Right atrium auricular region (tissue), 2 donors: ENCODE measurements around the gene B3GNT3. TPM values are rescaled to one million over a fixed set of nuclear protein-coding genes. Genes with fewer than 3 reads are reported as not detected.
A peak's percentile ranks its signal among the peaks of the same experiment; 100 is the strongest.

Experiments
- DNase-seq: peaks from one replicate; pipeline ENCODE4 v3.0.0-alpha.2; 2019; ENCODE audit warnings: low spot score
- H3K27ac ChIP-seq, 2 donors: fragments of 200-600 bp; sonication (generic); 1 replicate in 1 of 2; 2 replicates in 1 of 2; pipeline ENCODE4 v1.5.1; 2016 to 2019
- H3K27me3 ChIP-seq, 2 donors: fragments of 200-600 bp; sonication (generic); one replicate each; pipeline versions ENCODE4 v1.5.1 to v1.6.0; 2017 to 2019
- H3K36me3 ChIP-seq: fragments of 200-600 bp; sonication (generic); one replicate; pipeline ENCODE4 v1.5.1; 2016
- H3K4me1 ChIP-seq, 2 donors: fragments of 200-600 bp; sonication (generic); one replicate each; pipeline versions ENCODE4 v1.5.1 to v1.6.0; 2017 to 2019
- H3K4me3 ChIP-seq, 2 donors: fragments of 200-600 bp; sonication (generic); 1 replicate in 1 of 2; 2 replicates in 1 of 2; pipeline ENCODE4 v1.5.1; 2017 to 2019; ENCODE audit warnings: mild to moderate bottlenecking in 1 of 2, moderate library complexity in 1 of 2
- H3K9me3 ChIP-seq, 2 donors: fragments of 200-600 bp; sonication (generic); one replicate each; pipeline ENCODE4 v1.5.1; 2019
- total RNA-seq, 2 donors: library from RNA; depleted of rRNA; stranded (reverse); fragments of >200 nt; gene quantifications; one replicate each; pipeline ENCODE4 v1.1.0, GENCODE V29; 2016
- TF ChIP-seq, protein P1 (sequence below), 2 donors: fragments of 200-600 bp; sonication (generic); IDR thresholded peaks; one replicate each; pipeline ENCODE4 v1.5.1; 2019; ENCODE audit warnings: antibody characterized with exemption in 2 of 2

Gene B3GNT3
- total RNA-seq, 2 donors from 2014 or later, result not detected

DNA sequence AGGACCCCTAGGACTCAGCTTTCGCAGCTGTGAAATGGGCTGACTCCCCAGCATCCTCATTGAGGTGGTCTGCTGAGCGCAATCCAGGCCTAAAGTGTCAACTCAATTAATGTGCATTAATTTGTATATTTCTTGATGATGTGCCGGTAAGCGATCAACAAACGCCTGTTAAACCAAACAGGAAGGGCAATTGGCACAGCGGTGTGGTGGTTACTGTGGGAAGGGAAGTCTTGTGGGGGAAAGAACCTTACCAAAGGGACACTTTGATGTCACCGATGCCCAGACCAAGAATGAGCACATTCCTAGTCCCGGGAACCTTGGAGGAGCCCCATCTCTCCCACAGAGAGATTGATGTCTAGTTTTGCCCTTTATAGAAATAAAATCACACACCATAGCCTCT is 51.2 kb downstream of the B3GNT3 start:
- Histone ChIP-seq H3K4me3 (no peak overlapping the region), H3K27me3 (no peaks in the 10 kb centered on the region), H3K36me3 (no peaks in the 10 kb centered on the region), H3K9me3 (no peaks in the 10 kb centered on the region), H3K27ac (no peak overlapping the region), H3K4me1 (peaks cover 0 to 24% of the 10 kb centered on the region in 2 donors)
- DNase-seq, result no peak
- TF ChIP-seq, protein P1, sequence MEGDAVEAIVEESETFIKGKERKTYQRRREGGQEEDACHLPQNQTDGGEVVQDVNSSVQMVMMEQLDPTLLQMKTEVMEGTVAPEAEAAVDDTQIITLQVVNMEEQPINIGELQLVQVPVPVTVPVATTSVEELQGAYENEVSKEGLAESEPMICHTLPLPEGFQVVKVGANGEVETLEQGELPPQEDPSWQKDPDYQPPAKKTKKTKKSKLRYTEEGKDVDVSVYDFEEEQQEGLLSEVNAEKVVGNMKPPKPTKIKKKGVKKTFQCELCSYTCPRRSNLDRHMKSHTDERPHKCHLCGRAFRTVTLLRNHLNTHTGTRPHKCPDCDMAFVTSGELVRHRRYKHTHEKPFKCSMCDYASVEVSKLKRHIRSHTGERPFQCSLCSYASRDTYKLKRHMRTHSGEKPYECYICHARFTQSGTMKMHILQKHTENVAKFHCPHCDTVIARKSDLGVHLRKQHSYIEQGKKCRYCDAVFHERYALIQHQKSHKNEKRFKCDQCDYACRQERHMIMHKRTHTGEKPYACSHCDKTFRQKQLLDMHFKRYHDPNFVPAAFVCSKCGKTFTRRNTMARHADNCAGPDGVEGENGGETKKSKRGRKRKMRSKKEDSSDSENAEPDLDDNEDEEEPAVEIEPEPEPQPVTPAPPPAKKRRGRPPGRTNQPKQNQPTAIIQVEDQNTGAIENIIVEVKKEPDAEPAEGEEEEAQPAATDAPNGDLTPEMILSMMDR (IDR thresholded peaks at IDR 0.05), result no peak

DNA sequence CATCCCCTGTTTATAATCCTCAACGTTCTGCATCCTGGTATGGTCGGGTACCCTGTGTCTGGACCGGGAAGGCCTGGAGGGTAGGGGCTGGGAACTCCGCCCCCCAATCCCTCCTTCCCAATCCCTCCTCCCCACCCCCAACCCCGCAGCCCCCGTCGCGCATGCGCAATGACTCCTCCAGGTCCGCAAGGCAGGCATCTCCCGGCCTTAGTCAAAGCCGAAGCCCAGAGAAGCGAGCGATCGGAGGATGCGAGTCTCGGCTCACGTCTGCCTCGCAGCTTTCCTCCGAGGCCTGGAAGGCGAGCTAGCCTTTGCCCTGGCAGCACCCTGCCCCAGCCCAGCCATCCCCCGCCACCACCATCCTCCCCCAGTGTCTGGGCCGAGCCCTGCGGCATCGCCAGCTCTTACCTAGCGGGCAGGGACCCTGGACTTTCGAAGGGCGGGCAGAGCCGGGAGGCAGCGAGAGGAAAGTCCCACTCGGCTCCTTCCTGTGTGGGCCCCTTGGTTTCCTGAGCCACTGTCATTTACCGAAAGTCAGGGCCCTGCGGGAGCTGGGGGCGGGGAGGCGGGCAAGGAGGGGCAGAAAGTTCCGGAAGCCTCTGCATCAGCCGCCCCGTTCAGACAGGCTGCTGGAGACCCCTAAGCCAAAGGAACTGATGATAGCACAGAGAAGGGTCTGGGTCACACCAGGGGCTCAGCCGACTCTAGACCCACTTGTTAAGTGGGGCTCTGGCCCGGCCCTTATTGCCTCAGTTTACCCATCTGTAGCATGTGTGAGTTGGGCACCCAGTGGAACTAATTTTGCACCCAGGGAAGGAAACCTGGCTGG is 52.8 kb downstream of the B3GNT3 start, which contains the start of gene JAK3:
Gene JAK3, minus strand, starts transcription at position 445 of the 829 bp plus-strand sequence. CDS start 3,565 bp downstream, outside the sequence.
- Histone ChIP-seq H3K36me3 (no peaks in the 10 kb centered on the region), H3K9me3 (no peaks in the 10 kb centered on the region), H3K27ac (peak within 1 kb of the TSS; percentile 30 to 76), H3K4me3 (peak within 1 kb of the TSS; percentile 19 to 48), H3K27me3 (no peaks in the 10 kb centered on the region), H3K4me1 (peaks cover 0 to 10% of the 10 kb centered on the region in 2 donors)
- TF ChIP-seq, protein P1 (IDR thresholded peaks at IDR 0.05), result no peak
- DNase-seq, result no peak

DNA sequence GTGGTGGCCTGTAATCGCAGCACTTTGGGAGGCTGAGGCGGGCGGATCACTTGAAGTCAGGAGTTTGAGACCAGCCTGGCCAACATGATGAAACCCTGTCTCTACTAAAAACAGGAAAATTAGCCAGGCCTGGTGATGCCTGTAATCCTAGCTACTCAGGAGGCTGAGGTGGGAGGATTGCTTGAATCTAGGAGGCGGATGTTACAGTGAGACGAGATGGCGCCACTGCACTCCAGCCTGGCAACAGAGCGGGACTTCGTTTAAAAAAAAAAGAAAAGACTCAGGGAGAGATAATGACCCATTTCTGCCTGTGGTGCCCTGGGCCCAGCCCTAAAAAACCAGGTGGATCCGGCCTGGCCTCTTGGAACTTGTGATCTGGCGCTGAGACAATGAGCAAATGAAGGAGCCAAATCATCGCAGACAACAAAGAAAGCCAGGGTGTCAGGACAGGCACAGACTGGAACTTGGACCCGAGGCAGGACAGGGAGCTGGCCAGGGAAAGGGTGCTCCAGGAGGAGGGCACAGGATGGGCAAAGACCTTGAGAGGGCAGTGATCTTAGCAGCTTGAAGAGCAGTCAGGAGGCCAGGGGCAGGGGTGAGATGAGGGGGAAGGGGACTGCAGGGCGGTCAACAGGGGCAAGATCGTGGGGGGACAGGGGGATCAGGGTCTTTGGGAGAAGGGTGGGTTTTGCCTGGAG is 53.8 kb downstream of the B3GNT3 start:
- no peak for DNase-seq
- TF ChIP-seq, protein P1 (IDR thresholded peaks at IDR 0.05), result no peak
- H3K27me3 ChIP-seq, result no peaks in the 10 kb centered on the region
- peak overlapping the region; percentile 30 to 76 for H3K27ac ChIP-seq
- no peaks in the 10 kb centered on the region for H3K9me3 ChIP-seq
- no peaks in the 10 kb centered on the region for H3K36me3 ChIP-seq
- H3K4me1 ChIP-seq, result peaks cover 0 to 10% of the 10 kb centered on the region in 2 donors
- H3K4me3 ChIP-seq, result no peak overlapping the region

DNA sequence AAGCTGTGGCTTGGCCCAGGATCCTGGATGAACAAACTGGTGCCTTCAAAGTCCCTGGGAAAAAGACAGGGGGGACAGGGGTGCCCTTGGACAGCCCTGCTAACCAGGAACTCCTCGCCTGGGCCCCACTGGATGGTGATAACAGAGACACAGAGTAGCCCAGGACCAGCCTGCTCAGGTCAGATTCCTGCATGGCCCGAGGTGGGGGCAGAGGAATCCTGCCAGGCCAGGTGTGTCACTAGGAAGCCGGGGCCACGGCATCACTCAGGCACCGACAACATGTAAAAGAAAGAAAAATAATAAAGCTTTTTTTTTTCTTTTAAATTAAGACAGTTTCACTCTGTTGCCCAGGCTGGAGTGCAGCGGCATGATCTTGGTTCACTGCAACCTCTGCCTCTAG is 59.1 kb downstream of the B3GNT3 start:
- Histone ChIP-seq H3K4me1 (peaks cover 0 to under 1% of the 10 kb centered on the region in 2 donors), H3K27me3 (no peaks in the 10 kb centered on the region), H3K27ac (no peak overlapping the region), H3K36me3 (no peaks in the 10 kb centered on the region), H3K4me3 (no peak overlapping the region), H3K9me3 (no peaks in the 10 kb centered on the region)
- TF ChIP-seq, protein P1 (IDR thresholded peaks at IDR 0.05), result no peak
- no peak for DNase-seq

DNA sequence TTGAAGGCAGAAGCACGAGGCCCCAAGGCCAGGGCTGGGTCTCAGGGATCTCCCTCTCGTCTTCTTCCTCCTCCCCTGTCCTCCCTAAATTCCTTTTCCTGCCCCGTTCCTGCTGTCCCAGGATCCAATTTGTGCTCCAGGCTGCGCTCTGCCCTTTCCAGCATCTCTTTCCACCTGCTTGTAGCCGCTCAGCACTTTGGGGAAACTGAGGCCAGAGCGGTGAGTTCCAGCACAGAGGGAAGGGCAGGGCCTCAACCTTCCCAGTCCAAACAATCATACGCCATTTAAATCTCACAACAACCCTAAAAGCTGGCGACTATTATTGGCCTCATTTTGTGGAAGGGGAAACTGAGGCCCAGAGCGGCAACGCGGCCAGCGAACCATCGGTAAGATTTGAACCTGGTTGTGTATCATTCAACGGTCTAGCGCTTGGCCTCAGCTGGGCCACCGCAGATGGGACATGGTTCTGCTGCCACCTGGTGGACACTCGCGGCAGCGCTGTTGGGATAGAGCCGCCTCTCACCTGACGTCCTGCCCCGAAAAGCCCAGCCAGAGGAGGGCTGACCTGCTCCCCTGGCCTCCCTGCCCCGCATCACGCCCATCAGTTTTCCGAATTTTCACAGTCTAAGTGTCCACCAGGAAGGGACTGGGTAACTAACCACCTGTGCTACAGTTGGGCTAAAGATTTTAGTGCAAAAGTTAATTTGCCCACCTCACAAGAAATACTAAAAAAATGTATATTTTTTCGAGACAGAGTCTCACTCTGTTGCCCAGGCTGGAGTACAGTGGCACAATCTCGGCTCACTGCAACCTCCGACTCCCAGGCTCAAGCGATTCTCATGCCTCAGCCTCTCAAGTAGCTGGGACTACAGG is 60.6 kb downstream of the B3GNT3 start:
- Histone ChIP-seq H3K4me1 (peaks cover 0 to 9% of the 10 kb centered on the region in 2 donors), H3K36me3 (no peaks in the 10 kb centered on the region), H3K27ac (no peak overlapping the region), H3K27me3 (no peaks in the 10 kb centered on the region), H3K9me3 (no peaks in the 10 kb centered on the region), H3K4me3 (no peak overlapping the region)
- DNase-seq, result peak; percentile 85
- TF ChIP-seq, protein P1 (IDR thresholded peaks at IDR 0.05), result peak; percentile 96 to 98
